Transverse colon (tissue), 4 donors: ENCODE results near the gene TMEM144. TPM values are rescaled to one million over a fixed set of nuclear protein-coding genes. Genes with fewer than 3 reads are reported as not detected.

Source experiments
- DNase-seq: peaks from one replicate; pipeline ENCODE4 v3.0.0-alpha.2; 2019
- H3K27ac ChIP-seq, 4 donors: fragments of 200-600 bp; sonication (generic); 2 replicates each; pipeline ENCODE4 v1.5.1; 2016 to 2018; ENCODE audit warnings: inconsistent platforms in 4 of 4
- H3K27me3 ChIP-seq: fragments of 200-600 bp; sonication (generic); 2 replicates; pipeline ENCODE4 v1.5.1; 2017; ENCODE audit warnings: inconsistent platforms
- H3K36me3 ChIP-seq, 4 donors: fragments of 200-600 bp; sonication (generic); 2 replicates each; pipeline ENCODE4 v1.5.1; 2017 to 2019; ENCODE audit warnings: inconsistent platforms in 4 of 4
- H3K4me1 ChIP-seq, 4 donors: fragments of 200-600 bp; sonication (generic); 2 replicates each; pipeline ENCODE4 v1.5.1; 2017 to 2020; ENCODE audit warnings: inconsistent platforms in 4 of 4
- H3K4me3 ChIP-seq, 4 donors: fragments of 200-600 bp; sonication (generic); 1 replicate in 1 of 4; 2 replicates in 3 of 4; pipeline versions ENCODE4 v1.5.1 to v1.6.1; 2017 to 2019; ENCODE audit warnings: inconsistent platforms in 4 of 4
- H3K9me3 ChIP-seq, 2 donors: fragments of 200-600 bp; sonication (generic); 2 replicates each; pipeline ENCODE4 v1.5.1; 2017 to 2019; ENCODE audit warnings: inconsistent platforms in 2 of 2
- CTCF ChIP-seq, 5 experiments: fragments of 200-600 bp in 3 of 5; fragments of 450-650 bp in 2 of 5; sonication (generic) in 3 of 5; IDR thresholded peaks; 1 replicate in 2 of 5; 2 replicates in 3 of 5; pipeline ENCODE4 v1.5.1; 2016 to 2017; ENCODE audit warnings: antibody characterized with exemption in 5 of 5, inconsistent platforms in 3 of 5, mild to moderate bottlenecking in 2 of 5, moderate library complexity in 1 of 5
- EP300 ChIP-seq: sonication (generic); formaldehyde crosslinking; IDR thresholded peaks from one replicate; pipeline ENCODE4 v1.6.1; 2017; ENCODE audit warnings: antibody characterized with exemption, low read depth
- POLR2A ChIP-seq: fragments of 450-650 bp; IDR thresholded peaks from one replicate; pipeline ENCODE4 v1.6.1; 2016; ENCODE audit warnings: antibody characterized with exemption, mild to moderate bottlenecking, moderate library complexity
- POLR2AphosphoS5 ChIP-seq, 3 donors: sonication (generic); formaldehyde crosslinking; IDR thresholded peaks; one replicate each; pipeline ENCODE4 v1.6.1; 2016; ENCODE audit warnings: antibody characterized with exemption in 3 of 3
- whole genome bisulfite sequencing, 2 donors: methylation state at CpG; one replicate each; pipeline ENCODE4 v1.1.5; 2018; ENCODE audit warnings: low coverage in 1 of 2; 5-methylcytosine and 5-hydroxymethylcytosine counted together
- in situ Hi-C, 4 donors: fragments of 200-750 bp; cut with MboI; loops; one replicate each; pipeline versions ENCODE4 v1.15.0 to v1.15.1; 2017; ENCODE audit warnings: low sequenced_read_pairs in 3 of 4, low pct_ligation_motif_present in 1 of 4, low pct_unique_long_range_greater_than_20kb in 1 of 4
- intact Hi-C: fragments of 100-400 bp; cut with DNase I; formaldehyde crosslinking; loops from one replicate; pipeline ENCODE4 v1.15.1; 2023; ENCODE audit warnings: low total_unique reads
- total RNA-seq, 4 donors: library from RNA; depleted of rRNA; stranded (reverse); fragments of >200 nt; gene quantifications; one replicate each; pipeline ENCODE4 v1.1.0, GENCODE V29; 2016

Gene TMEM144
- total RNA-seq, result 10 to 100 TPM in 3 of 4 donors, 1 to 10 TPM in 1; 2.2 to 26.9 (median 21.2) TPM

- H3K4me1 ChIP-seq, result peaks cover 0 to 19% (median 10%) of the 10 kb centered on the region in 4 donors
- intact Hi-C loops (no loop called here), in situ Hi-C loops (no loop called here)
- 12 to 38% methylated on average over 10 to 34 of the region's 34 CpGs for WGBS, 2 donors
- peak within 1 kb of the TSS; percentile 81 to 91 (median 86) for H3K27ac ChIP-seq
- H3K9me3 ChIP-seq, result no peaks in the 10 kb centered on the region
- peak within 1 kb of the TSS in 3 of 4 donors; percentile 32 to 55 (median 37) for H3K4me3 ChIP-seq
- peak; percentile 92 for DNase-seq
- H3K27me3 ChIP-seq, result no peaks in the 10 kb centered on the region
- no peaks in the 10 kb centered on the region for H3K36me3 ChIP-seq
- TF ChIP-seq EP300 (no peak), POLR2AphosphoS5 (IDR thresholded peaks at IDR 0.05) (peak; percentile 82 to 91 (median 87)), CTCF (IDR thresholded peaks at IDR 0.05) (peak in 1 of 5 experiments; percentile 8), POLR2A (peak; percentile 94)
These were observed at the start of gene TMEM144 for GRCh38 chr4:158209825-158210807. TSS of gene TMEM144 (plus strand) at chr4:158210486. CDS start at chr4:158212668, 2,182 bp downstream.

GRCh38 chr4:158161551-158162354 is 48.5 kb upstream of the TMEM144 start:
- H3K27ac ChIP-seq, result peak overlapping the region; percentile 47 to 70 (median 60)
- no peaks in the 10 kb centered on the region for H3K36me3 ChIP-seq
- peaks cover 0 to 34% (median 13%) of the 10 kb centered on the region in 4 donors for H3K4me1 ChIP-seq
- no peak overlapping the region for H3K4me3 ChIP-seq
- in situ Hi-C loops (loop anchor here in 3 of 4 donors (10.0 to 25.0 kb wide), 3 partner anchors 147 to 174 kb away; no protein-coding TSS in a partner anchor), intact Hi-C loops (no loop called here)
- 43 to 47% methylated on average over 6 of the region's 6 CpGs for WGBS, 2 donors
- DNase-seq, result no peak
- no peak for TF ChIP-seq EP300
- TF ChIP-seq POLR2AphosphoS5 (IDR thresholded peaks at IDR 0.05), result peak in 2 of 3 donors; percentile 38 to 40
- no peak for TF ChIP-seq CTCF (IDR thresholded peaks at IDR 0.05)
- TF ChIP-seq POLR2A, result no peak
- no peaks in the 10 kb centered on the region for H3K27me3 ChIP-seq
- no peaks in the 10 kb centered on the region for H3K9me3 ChIP-seq

GRCh38 chr4:158162631-158163030 is 47.7 kb upstream of the TMEM144 start:
- Histone ChIP-seq H3K27ac (peak overlapping the region in 2 of 4 donors; percentile 53 to 68), H3K27me3 (no peaks in the 10 kb centered on the region), H3K36me3 (no peaks in the 10 kb centered on the region), H3K9me3 (no peaks in the 10 kb centered on the region), H3K4me3 (no peak overlapping the region), H3K4me1 (peaks cover 0 to 27% (median 5%) of the 10 kb centered on the region in 4 donors)
- in situ Hi-C loops (loop anchor here in 3 of 4 donors (10.0 to 25.0 kb wide), 3 partner anchors 148 to 175 kb away; no protein-coding TSS in a partner anchor), intact Hi-C loops (no loop called here)
- DNase-seq, result no peak
- WGBS, 2 donors, result 79 to 97% methylated on average over 4 to 5 of the region's 5 CpGs
- TF ChIP-seq POLR2A (no peak), POLR2AphosphoS5 (IDR thresholded peaks at IDR 0.05) (no peak), EP300 (no peak), CTCF (IDR thresholded peaks at IDR 0.05) (no peak)
